ENCODE results near the gene FGF19.

The FGF19 gene

DNA sequence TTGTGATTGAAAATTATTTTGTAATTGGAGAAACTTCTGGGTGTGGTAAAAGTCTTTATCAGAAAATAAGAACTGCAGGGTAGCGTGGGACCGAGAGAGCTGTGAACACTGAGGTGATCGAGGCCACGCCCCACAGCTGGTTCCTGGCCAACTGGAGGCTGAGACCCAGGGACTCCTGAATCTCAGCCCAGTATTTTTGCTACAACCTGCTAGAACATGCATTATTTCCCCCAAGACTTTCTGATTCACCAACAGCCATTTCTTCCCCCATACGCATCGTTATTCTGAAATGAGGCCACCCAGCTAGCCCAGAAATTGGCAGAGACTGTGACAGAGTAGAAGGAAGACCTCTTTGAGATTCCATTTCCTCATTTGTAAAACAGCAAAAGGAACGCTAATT, 3.4 kb upstream of the FGF19 start:
- Histone ChIP-seq H3K27me3 (replicated peaks) (peaks cover 43% of the 10 kb centered on the region), H3K27ac (no peak overlapping the region)

DNA sequence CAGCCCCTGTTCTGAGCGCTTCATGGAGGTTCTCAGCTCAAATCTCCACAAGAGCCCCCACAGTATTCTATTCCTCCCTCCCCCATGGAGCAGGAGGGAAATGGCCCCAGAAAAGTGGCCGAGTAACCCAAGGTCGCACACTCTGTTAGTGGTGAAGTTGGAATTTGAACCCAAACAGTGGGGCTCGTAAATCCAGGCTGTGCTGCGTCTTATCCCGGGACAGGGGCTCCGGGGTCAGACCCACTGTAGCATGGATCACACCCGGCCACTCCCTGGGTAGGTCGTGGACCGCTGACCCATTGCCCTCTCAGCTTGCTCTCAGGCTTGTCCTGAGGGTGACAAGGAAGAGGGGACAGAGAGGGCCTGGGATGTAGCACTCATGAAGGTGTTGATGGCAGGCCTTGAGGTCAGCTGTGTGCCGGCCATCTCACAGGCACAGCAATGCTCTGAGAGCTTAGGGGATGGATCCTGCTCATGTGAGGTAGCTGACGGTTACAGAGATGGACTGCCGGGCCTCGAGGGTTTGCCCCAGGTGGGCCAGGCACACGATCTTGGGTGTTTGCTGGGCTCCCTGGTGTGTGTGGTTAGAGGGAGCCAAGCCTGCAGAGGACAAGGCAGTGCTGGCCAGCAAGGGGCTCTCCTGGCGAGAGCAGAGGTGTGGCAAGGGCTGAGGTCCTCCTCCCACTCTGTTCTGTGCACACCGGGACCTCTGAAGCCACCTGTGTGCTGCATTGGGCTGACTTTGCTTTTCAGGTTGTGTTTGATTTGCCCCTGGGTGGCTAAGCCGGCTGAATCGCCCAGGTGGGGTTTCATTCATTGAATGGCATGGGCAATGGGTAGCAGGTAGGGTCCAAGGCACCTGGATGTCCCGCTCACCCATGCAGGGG, 2.3 kb upstream of the FGF19 start:
- in situ Hi-C loops (cut with HindIII; ENCODE audit: low pct_ligation_motif_present, low sequenced_read_pairs) = no loop called here
- no peak overlapping the region for H3K4me3 ChIP-seq (ENCODE audit: low read depth, low read length)
- TF ChIP-seq, protein P1, sequence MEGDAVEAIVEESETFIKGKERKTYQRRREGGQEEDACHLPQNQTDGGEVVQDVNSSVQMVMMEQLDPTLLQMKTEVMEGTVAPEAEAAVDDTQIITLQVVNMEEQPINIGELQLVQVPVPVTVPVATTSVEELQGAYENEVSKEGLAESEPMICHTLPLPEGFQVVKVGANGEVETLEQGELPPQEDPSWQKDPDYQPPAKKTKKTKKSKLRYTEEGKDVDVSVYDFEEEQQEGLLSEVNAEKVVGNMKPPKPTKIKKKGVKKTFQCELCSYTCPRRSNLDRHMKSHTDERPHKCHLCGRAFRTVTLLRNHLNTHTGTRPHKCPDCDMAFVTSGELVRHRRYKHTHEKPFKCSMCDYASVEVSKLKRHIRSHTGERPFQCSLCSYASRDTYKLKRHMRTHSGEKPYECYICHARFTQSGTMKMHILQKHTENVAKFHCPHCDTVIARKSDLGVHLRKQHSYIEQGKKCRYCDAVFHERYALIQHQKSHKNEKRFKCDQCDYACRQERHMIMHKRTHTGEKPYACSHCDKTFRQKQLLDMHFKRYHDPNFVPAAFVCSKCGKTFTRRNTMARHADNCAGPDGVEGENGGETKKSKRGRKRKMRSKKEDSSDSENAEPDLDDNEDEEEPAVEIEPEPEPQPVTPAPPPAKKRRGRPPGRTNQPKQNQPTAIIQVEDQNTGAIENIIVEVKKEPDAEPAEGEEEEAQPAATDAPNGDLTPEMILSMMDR (IDR thresholded peaks at IDR 0.05; ENCODE audit: low read depth, low read length, missing control alignments) = no peak
- H3K27me3 ChIP-seq (replicated peaks) = peaks cover 50% of the 10 kb centered on the region
- DNase-seq = no peak
- H3K27ac ChIP-seq = no peak overlapping the region
- H3K36me3 ChIP-seq (replicated peaks) = no peaks in the 10 kb centered on the region

More for the DNA sequence above, 3.4 kb upstream of the FGF19 start:
- H3K36me3 ChIP-seq (replicated peaks) = no peaks in the 10 kb centered on the region
- TF ChIP-seq, protein P1 (IDR thresholded peaks at IDR 0.05; ENCODE audit: low read depth, low read length, missing control alignments) = no peak
- no peak overlapping the region for H3K4me3 ChIP-seq (ENCODE audit: low read depth, low read length)
- no peak for DNase-seq
- in situ Hi-C loops (cut with HindIII; ENCODE audit: low pct_ligation_motif_present, low sequenced_read_pairs) = no loop called here

DNA sequence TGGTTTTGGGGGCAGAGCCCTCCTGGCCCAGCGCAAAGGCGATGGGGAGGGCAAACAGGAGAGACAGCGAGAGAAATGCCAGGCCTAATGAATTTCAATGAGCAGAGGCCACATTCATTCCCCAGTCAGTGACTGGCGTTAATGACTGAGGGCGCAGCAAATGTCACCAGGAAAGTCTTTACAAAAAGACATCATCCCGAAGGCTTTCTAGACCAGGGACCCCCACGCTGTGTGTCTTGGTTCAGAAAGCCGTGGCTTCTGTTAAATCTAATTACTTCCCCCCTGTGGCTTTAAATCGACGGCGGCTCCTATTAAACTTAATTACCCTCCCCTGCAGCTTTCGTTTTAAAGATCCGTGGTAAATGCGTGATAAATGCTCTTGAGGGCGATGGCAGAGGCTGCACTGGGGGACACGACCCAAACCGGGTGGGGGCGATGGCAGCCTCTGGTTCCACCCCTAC, 1.6 kb upstream of the FGF19 start:
- in situ Hi-C loops (cut with HindIII; ENCODE audit: low pct_ligation_motif_present, low sequenced_read_pairs) = no loop called here

DNA sequence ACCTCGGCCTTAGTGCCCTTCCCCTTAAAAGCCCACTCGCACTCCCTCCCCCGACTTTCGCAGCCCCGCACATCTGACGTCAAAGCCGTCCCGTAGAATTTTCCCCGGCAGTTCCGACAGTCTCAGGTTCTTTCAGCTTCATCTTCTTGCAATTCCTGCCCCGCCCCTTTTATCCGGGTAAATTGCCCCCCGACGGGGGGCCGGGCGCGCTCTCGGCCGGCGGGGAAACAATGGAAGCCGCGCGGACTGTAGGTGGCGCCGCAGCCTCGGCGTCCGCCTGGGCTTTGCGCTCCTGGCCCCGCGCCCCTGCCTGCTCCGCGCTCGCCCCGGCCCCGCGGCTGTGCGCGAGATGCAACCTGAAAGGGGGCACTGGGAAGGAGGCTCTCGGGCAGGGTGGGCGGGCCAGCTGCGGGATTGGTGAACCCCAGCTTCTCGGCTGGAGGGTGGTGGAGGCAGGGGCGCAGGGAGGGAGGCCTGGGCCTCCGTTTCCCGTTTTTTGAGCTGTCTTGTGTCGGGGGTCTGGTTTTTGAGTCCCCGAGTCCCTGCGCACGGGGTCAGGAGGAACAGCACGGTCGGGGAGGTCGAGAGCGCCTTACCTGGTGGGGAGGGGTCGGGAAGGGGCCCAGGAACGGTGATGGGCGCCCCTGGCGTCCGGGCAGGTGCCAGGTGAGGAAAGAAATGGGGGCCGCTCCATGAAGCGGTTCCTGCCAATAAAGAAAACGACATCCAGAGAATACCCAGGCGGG, 859 bp upstream of the FGF19 start:
- Histone ChIP-seq H3K27me3 (replicated peaks) (peaks cover 52% of the 10 kb centered on the region), H3K4me3 (ENCODE audit: low read depth, low read length) (no peak overlapping the region), H3K36me3 (replicated peaks) (no peaks in the 10 kb centered on the region), H3K27ac (no peak overlapping the region)
- no peak for DNase-seq
- TF ChIP-seq, protein P1 (IDR thresholded peaks at IDR 0.05; ENCODE audit: low read depth, low read length, missing control alignments) = peak; percentile 61
- in situ Hi-C loops (cut with HindIII; ENCODE audit: low pct_ligation_motif_present, low sequenced_read_pairs) = no loop called here

More for the DNA sequence above, 1.6 kb upstream of the FGF19 start:
- no peak overlapping the region for H3K4me3 ChIP-seq (ENCODE audit: low read depth, low read length)
- DNase-seq = no peak
- no peak overlapping the region for H3K27ac ChIP-seq
- TF ChIP-seq, protein P1 (IDR thresholded peaks at IDR 0.05; ENCODE audit: low read depth, low read length, missing control alignments) = no peak
- peaks cover 52% of the 10 kb centered on the region for H3K27me3 ChIP-seq (replicated peaks)
- no peaks in the 10 kb centered on the region for H3K36me3 ChIP-seq (replicated peaks)

DNA sequence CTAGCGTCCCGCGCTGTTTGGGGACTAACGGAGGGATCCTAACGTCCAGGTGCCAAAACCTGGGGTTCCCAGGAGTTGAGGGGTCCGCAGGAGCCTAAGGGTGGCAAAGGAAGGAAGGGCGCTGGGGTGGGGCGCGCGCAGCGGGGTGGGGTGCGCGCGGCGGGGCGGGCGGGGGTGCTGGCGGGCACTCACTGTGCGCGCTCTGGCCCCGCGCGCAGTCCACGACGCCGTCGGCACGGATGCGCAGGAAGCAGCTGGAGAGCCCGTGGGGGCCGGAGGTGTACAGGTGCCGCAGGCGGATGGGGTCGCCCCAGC, 412 bp downstream of the FGF19 start:
- in situ Hi-C loops (cut with HindIII; ENCODE audit: low pct_ligation_motif_present, low sequenced_read_pairs) = no loop called here
- DNase-seq = no peak
- H3K27me3 ChIP-seq (replicated peaks) = peaks cover 52% of the 10 kb centered on the region
- TF ChIP-seq, protein P1 (IDR thresholded peaks at IDR 0.05; ENCODE audit: low read depth, low read length, missing control alignments) = no peak
- H3K4me3 ChIP-seq (ENCODE audit: low read depth, low read length) = no peak overlapping the region
- H3K27ac ChIP-seq = no peak overlapping the region
- no peaks in the 10 kb centered on the region for H3K36me3 ChIP-seq (replicated peaks)

Measured in brain microvascular endothelial cell (primary cell).